Stimulated activated CD4-positive, alpha-beta T cell treated with anti-CD3 and anti-CD28 coated beads, TNF-alpha, amount 100 ng/mL, for 1 hour (primary cell): ENCODE results near the gene HS1BP3.

Source experiments
- DNase-seq, 3 donors: peaks; one replicate each; pipeline ENCODE4 v3.0.0-alpha.2; 2020; ENCODE audit warnings: low read depth in 3 of 3, low spot score in 1 of 3

The HS1BP3 gene

GRCh38 chr2:20650877-20651730, at the start of gene HS1BP3:
Gene HS1BP3, minus strand, starts transcription at chr2:20651098. Its CDS starts 35 bp downstream, at chr2:20651063.
- peak; percentile 65 to 87 (median 81) for DNase-seq

- no peak for DNase-seq
Measured at GRCh38 chr2:20698916-20699613, 48.2 kb upstream of the HS1BP3 start.

GRCh38 chr2:20697322-20697934, 46.5 kb upstream of the HS1BP3 start:
- DNase-seq, result no peak

GRCh38 chr2:20696366-20696765, 45.5 kb upstream of the HS1BP3 start:
- no peak for DNase-seq

- DNase-seq, result no peak
Measured at GRCh38 chr2:20693317-20693716, 42.4 kb upstream of the HS1BP3 start.

GRCh38 chr2:20692081-20692480, 41.2 kb upstream of the HS1BP3 start:
- no peak for DNase-seq

- no peak for DNase-seq
Measured at GRCh38 chr2:20691076-20691734, 40.3 kb upstream of the HS1BP3 start.

GRCh38 chr2:20689428-20690264, 38.7 kb upstream of the HS1BP3 start:
- DNase-seq, result no peak

- DNase-seq, result no peak
Measured at GRCh38 chr2:20687260-20687832, 36.4 kb upstream of the HS1BP3 start.

- DNase-seq, result no peak
Measured at GRCh38 chr2:20684581-20685063, 33.7 kb upstream of the HS1BP3 start.

GRCh38 chr2:20682167-20682920, 31.4 kb upstream of the HS1BP3 start:
- DNase-seq, result no peak

GRCh38 chr2:20680744-20681375, 30.0 kb upstream of the HS1BP3 start:
- DNase-seq, result no peak

GRCh38 chr2:20678780-20679179, 27.9 kb upstream of the HS1BP3 start:
- DNase-seq, result no peak

GRCh38 chr2:20678086-20678395, 27.1 kb upstream of the HS1BP3 start:
- no peak for DNase-seq

- DNase-seq, result no peak
Measured at GRCh38 chr2:20677301-20678085, 26.6 kb upstream of the HS1BP3 start.

- DNase-seq, result no peak
Measured at GRCh38 chr2:20676353-20677215, 25.7 kb upstream of the HS1BP3 start.

- no peak for DNase-seq
Measured at GRCh38 chr2:20675701-20676352, 24.9 kb upstream of the HS1BP3 start.
